Measurements from ENCODE around the gene SPRED3. TPM values are rescaled to one million over a fixed set of nuclear protein-coding genes. Genes with fewer than 3 reads are reported as not detected.
"Not testable (repeated sequence)": the region's sequence is repeated elsewhere in the genome, so short reads cannot be mapped to it uniquely, and the experiment has no call there.

The SPRED3 gene
- total RNA-seq, 1 experiment from 2014 or later, result 5.6 TPM

DNA sequence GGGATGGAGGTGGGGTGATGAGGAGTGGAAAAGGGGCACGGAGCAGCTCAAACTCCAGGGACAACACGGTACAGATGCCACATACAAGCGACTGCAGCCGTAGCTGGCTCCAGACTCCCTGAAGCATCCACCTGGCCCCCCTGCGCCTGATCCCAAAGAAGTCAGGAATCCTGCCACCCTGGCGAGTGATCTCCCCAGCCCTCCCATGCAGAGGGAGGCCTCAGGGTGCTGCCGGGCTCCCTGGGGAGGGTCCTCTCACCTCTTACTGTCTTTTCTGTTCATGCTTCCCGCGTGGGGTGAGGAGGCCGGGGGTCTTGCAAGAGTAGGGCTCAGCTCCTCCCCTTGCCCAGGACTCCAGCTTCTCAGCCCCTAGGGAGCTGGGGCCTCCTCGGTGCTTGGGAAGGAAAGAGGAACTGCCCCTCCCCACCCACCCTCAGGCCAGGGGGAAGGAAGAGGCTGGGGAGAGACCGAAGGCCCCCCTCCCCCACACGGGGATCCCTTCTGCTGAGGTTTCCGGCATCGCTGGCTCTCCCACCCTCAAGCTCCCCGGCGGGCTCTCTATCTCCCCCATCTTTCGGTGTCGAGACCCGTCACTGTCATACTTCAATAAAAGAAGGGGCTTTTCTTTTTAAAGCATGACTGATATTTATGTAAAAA, 37.4 kb downstream of the SPRED3 start, which contains the start of gene RASGRP4:
Gene RASGRP4, minus strand, starts transcription at position 410 of the 657 bp plus-strand sequence. Its CDS starts 128 bp downstream, at position 282.
- intact Hi-C loops (cut with micrococcal nuclease), result no loop called here
- TF ChIP-seq, protein P1, sequence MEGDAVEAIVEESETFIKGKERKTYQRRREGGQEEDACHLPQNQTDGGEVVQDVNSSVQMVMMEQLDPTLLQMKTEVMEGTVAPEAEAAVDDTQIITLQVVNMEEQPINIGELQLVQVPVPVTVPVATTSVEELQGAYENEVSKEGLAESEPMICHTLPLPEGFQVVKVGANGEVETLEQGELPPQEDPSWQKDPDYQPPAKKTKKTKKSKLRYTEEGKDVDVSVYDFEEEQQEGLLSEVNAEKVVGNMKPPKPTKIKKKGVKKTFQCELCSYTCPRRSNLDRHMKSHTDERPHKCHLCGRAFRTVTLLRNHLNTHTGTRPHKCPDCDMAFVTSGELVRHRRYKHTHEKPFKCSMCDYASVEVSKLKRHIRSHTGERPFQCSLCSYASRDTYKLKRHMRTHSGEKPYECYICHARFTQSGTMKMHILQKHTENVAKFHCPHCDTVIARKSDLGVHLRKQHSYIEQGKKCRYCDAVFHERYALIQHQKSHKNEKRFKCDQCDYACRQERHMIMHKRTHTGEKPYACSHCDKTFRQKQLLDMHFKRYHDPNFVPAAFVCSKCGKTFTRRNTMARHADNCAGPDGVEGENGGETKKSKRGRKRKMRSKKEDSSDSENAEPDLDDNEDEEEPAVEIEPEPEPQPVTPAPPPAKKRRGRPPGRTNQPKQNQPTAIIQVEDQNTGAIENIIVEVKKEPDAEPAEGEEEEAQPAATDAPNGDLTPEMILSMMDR (IDR thresholded peaks at IDR 0.05; ENCODE audit: unreplicated experiment), result no peak
- Mint-ChIP-seq H3K27me3 (ENCODE audit: insufficient read depth, unreplicated experiment) (peaks cover 18% of the 10 kb centered on the region), H3K4me1 (ENCODE audit: insufficient read depth, unreplicated experiment) (no peaks in the 10 kb centered on the region), H3K36me3 (ENCODE audit: insufficient read depth, unreplicated experiment) (no peaks in the 10 kb centered on the region), H3K27ac (ENCODE audit: low read depth, unreplicated experiment) (no peak within 1 kb of the TSS), H3K4me3 (ENCODE audit: unreplicated experiment) (no peak within 1 kb of the TSS), H3K9me3 (ENCODE audit: unreplicated experiment) (no peaks in the 10 kb centered on the region)
- DNase-seq (ENCODE audit: unreplicated experiment), result no peak
- BruUV-seq (replicated peaks), result no TSS peak
- CTCF ChIA-PET, result no interaction called here
- POLR2A ChIA-PET, result no interaction called here

DNA sequence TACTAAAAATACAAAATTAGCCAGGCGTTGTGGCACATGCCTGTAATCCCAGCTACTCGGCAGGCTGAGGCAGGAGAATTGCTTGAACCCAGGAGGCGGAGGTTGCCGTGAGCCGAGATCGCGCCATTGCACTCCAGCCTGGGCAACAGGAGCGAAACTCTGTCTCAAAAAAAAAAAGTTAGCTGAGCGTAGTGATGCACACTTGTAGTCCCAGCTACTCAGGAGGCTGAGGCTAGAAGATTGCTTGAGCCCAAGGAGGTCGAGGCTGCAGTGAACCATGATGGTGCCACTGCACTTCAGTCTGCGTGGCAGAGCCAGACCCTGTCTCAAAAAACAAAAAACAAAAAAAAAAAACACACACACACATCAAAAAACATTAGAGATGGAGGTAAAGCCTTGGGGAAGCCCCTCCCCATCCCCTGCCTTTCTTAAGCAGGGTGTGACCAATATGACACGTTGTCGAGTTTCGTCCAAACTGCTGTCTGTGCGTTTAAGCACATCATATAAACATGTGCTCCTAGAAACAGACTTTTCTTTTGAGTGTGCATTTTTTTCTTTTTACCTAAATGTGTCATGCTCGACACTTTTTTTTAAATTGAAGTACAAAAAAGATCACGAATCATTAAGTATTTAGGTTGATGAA, 38.7 kb downstream of the SPRED3 start:
- intact Hi-C loops (cut with micrococcal nuclease); BruUV-seq (replicated peaks); H3K9me3 Mint-ChIP-seq (ENCODE audit: unreplicated experiment); POLR2A ChIA-PET; DNase-seq (ENCODE audit: unreplicated experiment); CTCF ChIA-PET; H3K36me3 Mint-ChIP-seq (ENCODE audit: insufficient read depth, unreplicated experiment); H3K4me1 Mint-ChIP-seq (ENCODE audit: insufficient read depth, unreplicated experiment); H3K27ac Mint-ChIP-seq (ENCODE audit: low read depth, unreplicated experiment); H3K4me3 Mint-ChIP-seq (ENCODE audit: unreplicated experiment): not testable (repeated sequence)
- H3K27me3 Mint-ChIP-seq (ENCODE audit: insufficient read depth, unreplicated experiment), result peaks cover 18% of the 10 kb centered on the region

DNA sequence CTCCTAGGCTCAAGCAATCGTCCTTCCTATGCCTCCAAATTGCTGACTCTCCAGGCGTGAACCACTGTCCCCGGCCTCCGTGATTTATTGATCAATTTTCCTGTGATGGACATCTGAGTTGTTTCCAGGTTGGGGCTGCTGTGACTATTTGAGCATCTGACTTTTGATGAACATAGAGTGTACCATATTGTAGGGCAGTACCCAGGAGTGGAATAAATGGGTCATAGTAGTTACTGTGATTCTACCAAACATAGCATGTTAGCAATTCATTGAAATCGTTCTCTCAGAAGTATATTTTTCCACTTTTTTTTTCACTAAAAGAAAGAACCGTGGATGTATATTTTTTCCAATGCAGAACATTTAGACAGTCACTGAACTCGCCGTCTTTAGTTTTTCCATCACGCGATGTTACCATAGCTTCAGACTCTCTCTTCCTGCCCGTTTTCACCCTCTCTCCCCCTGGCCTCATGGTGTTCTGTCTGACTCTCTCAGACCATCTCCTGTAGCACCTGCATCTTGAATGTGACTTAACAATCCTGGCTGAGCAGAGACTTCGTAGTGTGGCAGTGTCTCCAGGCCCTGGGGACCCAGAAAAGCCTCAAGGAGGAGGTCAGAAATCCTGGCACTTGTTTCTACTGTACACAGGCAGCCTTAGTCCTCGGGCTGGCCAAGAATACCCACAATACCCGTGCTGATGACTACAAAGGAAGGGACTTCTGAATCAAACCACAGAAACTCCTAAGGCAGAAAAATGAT, 40.7 kb downstream of the SPRED3 start:
- Mint-ChIP-seq H3K27me3 (ENCODE audit: insufficient read depth, unreplicated experiment) (peaks cover 23% of the 10 kb centered on the region), H3K9me3 (ENCODE audit: unreplicated experiment) (no peaks in the 10 kb centered on the region), H3K27ac (ENCODE audit: low read depth, unreplicated experiment) (no peak overlapping the region), H3K4me3 (ENCODE audit: unreplicated experiment) (no peak overlapping the region), H3K36me3 (ENCODE audit: insufficient read depth, unreplicated experiment) (no peaks in the 10 kb centered on the region), H3K4me1 (ENCODE audit: insufficient read depth, unreplicated experiment) (no peaks in the 10 kb centered on the region)
- TF ChIP-seq, protein P1 (IDR thresholded peaks at IDR 0.05; ENCODE audit: unreplicated experiment), result no peak
- no peak for DNase-seq (ENCODE audit: unreplicated experiment)
- ChIA-PET CTCF (interaction anchor here (0.6 to 1.8 kb wide), 2 partner anchors 11 to 502 kb away, joined by 3 read pairs; no protein-coding TSS in a partner anchor), POLR2A (no interaction called here)
- BruUV-seq (replicated peaks), result no TSS peak
- intact Hi-C loops (cut with micrococcal nuclease), result no loop called here

DNA sequence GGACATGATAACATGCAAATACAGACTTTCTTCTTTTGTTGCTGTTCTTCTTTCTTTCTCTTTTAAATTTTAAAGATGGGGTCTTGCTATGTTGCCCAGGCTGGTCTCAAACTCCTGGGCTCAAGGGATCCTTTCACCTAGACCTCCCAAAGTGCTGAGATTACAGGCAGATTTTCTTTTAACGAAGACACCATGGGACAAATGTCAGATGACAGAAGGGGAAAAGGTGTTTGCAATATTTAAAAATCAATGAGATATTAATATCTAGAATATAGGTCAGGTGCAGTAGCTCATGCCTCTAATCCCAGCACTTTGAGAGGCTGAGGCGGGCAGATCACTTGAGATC, 41.3 kb downstream of the SPRED3 start:
- intact Hi-C loops (cut with micrococcal nuclease), result no loop called here
- no peak overlapping the region for H3K27ac Mint-ChIP-seq (ENCODE audit: low read depth, unreplicated experiment)
- H3K27me3 Mint-ChIP-seq (ENCODE audit: insufficient read depth, unreplicated experiment), result peaks cover 29% of the 10 kb centered on the region
- H3K4me3 Mint-ChIP-seq (ENCODE audit: unreplicated experiment), result no peak overlapping the region
- POLR2A ChIA-PET, result no interaction called here
- TF ChIP-seq, protein P1 (IDR thresholded peaks at IDR 0.05; ENCODE audit: unreplicated experiment), result no peak
- no peak for DNase-seq (ENCODE audit: unreplicated experiment)
- CTCF ChIA-PET, result no interaction called here
- H3K9me3 Mint-ChIP-seq (ENCODE audit: unreplicated experiment), result no peaks in the 10 kb centered on the region
- H3K4me1 Mint-ChIP-seq (ENCODE audit: insufficient read depth, unreplicated experiment), result no peaks in the 10 kb centered on the region
- H3K36me3 Mint-ChIP-seq (ENCODE audit: insufficient read depth, unreplicated experiment), result no peaks in the 10 kb centered on the region
- BruUV-seq (replicated peaks), result no TSS peak

Data from MCF 10A (cell line).